Measurements from ENCODE around the gene ANKRA2. TPM values are rescaled to one million over a fixed set of nuclear protein-coding genes. Genes with fewer than 3 reads are reported as not detected.

The ANKRA2 gene
- total and polyA plus RNA-seq, 2 of the 8 experiments (the other 6 are each of a cell fraction or from before 2014, with no cell fraction given), result 7.0 to 12.6 TPM

DNA sequence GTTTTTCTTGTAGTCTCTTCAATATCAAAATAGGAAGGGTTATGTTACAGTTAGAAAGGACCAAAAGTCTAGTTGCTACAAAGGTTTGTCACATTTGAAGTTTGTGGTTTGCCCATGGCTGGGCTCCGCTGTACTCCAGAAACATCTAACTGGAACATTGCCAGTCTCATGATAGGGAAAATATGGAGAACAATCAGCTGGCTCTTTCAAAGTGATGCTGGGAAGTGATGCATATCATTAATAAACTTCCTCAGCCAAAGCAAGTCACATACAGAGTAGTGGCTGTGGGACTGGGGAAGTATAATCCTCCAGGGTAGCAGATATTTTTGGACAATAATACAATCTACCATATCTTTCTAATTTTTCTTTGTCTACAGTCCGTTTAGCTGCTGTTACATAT lies 58.4 kb downstream of the ANKRA2 start:
- Histone ChIP-seq H2BK5ac (ENCODE audit: low read depth, low read length) (no peak overlapping the region), H4K91ac (replicated peaks; ENCODE audit: insufficient read length, low read length) (no peak overlapping the region), H3K4ac (replicated peaks; ENCODE audit: insufficient read length, low read depth, low read length) (no peak overlapping the region), H2BK120ac (replicated peaks; ENCODE audit: low read depth, low read length) (no peak overlapping the region), H3K14ac (ENCODE audit: insufficient read length) (no peak overlapping the region), H2BK15ac (ENCODE audit: low read length) (no peak overlapping the region), H4K20me1 (replicated peaks in 1 of 2; ENCODE audit: control insufficient read depth in 1 of 2, insufficient read depth in 2 of 2, low read length in 2 of 2) (peaks cover 0 to 2% of the 10 kb centered on the region in 2 experiments), H3K79me1 (ENCODE audit: low read depth, low read length) (no peaks in the 10 kb centered on the region), H3K79me2 (ENCODE audit: control insufficient read depth in 1 of 2, insufficient read depth in 2 of 2, low read length in 2 of 2) (0 out of 4 replicates have a peak, but pooled peaks cover 0 to 10% of the 10 kb centered on the region in 2 experiments), H2AFZ (ENCODE audit: low read length) (no peak overlapping the region), H3K4me1 (replicated peaks in 1 of 4; ENCODE audit: control insufficient read depth in 3 of 4, insufficient read depth in 4 of 4, low read length in 3 of 4) (no peaks in the 10 kb centered on the region), H3K23me2 (ENCODE audit: low read depth, low read length) (no peaks in the 10 kb centered on the region), H2BK12ac (ENCODE audit: low read depth, low read length) (no peak overlapping the region), H3K56ac (replicated peaks; ENCODE audit: insufficient read length, low read depth, low read length) (no peak overlapping the region), H3K4me2 (ENCODE audit: insufficient read depth in 1 of 2, low read depth in 2 of 2, low read length in 2 of 2) (no peak overlapping the region), H3K4me3 (ENCODE audit: extremely low read depth in 1 of 4, insufficient read depth in 2 of 4, low read depth in 3 of 4, low read length in 4 of 4) (no peak overlapping the region), H3K9ac (replicated peaks in 1 of 4; ENCODE audit: extremely low read depth in 1 of 4, low read depth in 3 of 4, low read length in 3 of 4) (no peak overlapping the region), H3K27me3 (replicated peaks in 1 of 4; ENCODE audit: control insufficient read depth in 3 of 4, extremely low read depth in 1 of 4, insufficient read depth in 3 of 4, low read length in 3 of 4) (no peaks in the 10 kb centered on the region), H2AK5ac (ENCODE audit: low read depth, low read length) (no peak overlapping the region), H3K23ac (ENCODE audit: insufficient read length) (no peak overlapping the region), H3K9me3 (ENCODE audit: insufficient read depth in 2 of 2, low read depth in 1 of 2, low read length in 1 of 2) (no peaks in the 10 kb centered on the region), H3K27ac (ENCODE audit: low read depth, low read length) (no peak overlapping the region), H3K36me3 (ENCODE audit: control insufficient read depth in 2 of 4, insufficient read depth in 4 of 4, low read length in 3 of 4) (peaks cover 13 to 48% (median 30%) of the 10 kb centered on the region in 4 experiments), H4K5ac (ENCODE audit: insufficient read length, low read depth, low read length) (no peak overlapping the region), H4K8ac (ENCODE audit: extremely low read depth, insufficient read depth, low read length) (no peak overlapping the region), H2BK20ac (ENCODE audit: low read length) (no peak overlapping the region), H3K18ac (ENCODE audit: extremely low read depth, low read length) (no peak overlapping the region)
- POLR2A ChIA-PET (ENCODE audit: partially characterized antibody), result interaction anchor here (0.6 to 5.0 kb wide), 12 partner anchors 8 to 209 kb away, joined by 3 to 58 read pairs (median 6); partner anchors contain the start of gene BTF3
- CTCF ChIA-PET (ENCODE audit: partially characterized antibody), result interaction anchor here (0.5 to 3.7 kb wide), 13 partner anchors 8 to 233 kb away, joined by 3 to 20 read pairs (median 3); no protein-coding TSS in a partner anchor
- FAIRE-seq (no peak), DNase-seq (ENCODE audit: low read depth in 1 of 2, low spot score in 2 of 2) (no peak)
- TF ChIP-seq POLR2A (IDR thresholded peaks at IDR 0.05; ENCODE audit: control extremely low read depth in 1 of 2, low read depth in 2 of 2, low read length in 2 of 2), result peak in 1 of 2 experiments; percentile 3; a peak in 1 of 3 replicates
- TF ChIP-seq BCL11A (IDR thresholded peaks at IDR 0.05; ENCODE audit: low read depth in 2 of 2, low read length in 2 of 2), result no peak
- WGBS, 2 experiments (ENCODE audit: extremely low coverage in 1 of 2, insufficient coverage in 1 of 2, insufficient read length in 1 of 2, insufficient replicate concordance in 2 of 2, low coverage in 1 of 2, low lambda C conversion rate in 2 of 2, missing lambda C conversion rate in 1 of 2), result 78% methylated on average over 2 of the region's 2 CpGs; no CpG with 5 or more reads in 1 of the 2 experiments

Data from H1 (cell line).